Adrenal gland (tissue), 5 donors: ENCODE results near the gene ATP5MG.

Experiments used
- CTCF ChIP-seq, 6 experiments: fragments of 450-650 bp in 4 of 6; fragments of 200-600 bp in 2 of 6; sonication (generic) in 1 of 6; IDR thresholded peaks; 1 replicate in 5 of 6; 2 replicates in 1 of 6; pipeline versions ENCODE4 v1.5.1 to v1.8.0; 2016 to 2021; ENCODE audit warnings: antibody characterized with exemption in 6 of 6, mild to moderate bottlenecking in 2 of 6, moderate library complexity in 1 of 6
- POLR2A ChIP-seq, 2 donors: fragments of 450-650 bp; IDR thresholded peaks; one replicate each; pipeline ENCODE4 v1.6.1; 2017; ENCODE audit warnings: antibody characterized with exemption in 2 of 2, mild to moderate bottlenecking in 2 of 2, moderate library complexity in 1 of 2
- donor health status: DM: no; HTN: no; CAD: no.

DNA sequence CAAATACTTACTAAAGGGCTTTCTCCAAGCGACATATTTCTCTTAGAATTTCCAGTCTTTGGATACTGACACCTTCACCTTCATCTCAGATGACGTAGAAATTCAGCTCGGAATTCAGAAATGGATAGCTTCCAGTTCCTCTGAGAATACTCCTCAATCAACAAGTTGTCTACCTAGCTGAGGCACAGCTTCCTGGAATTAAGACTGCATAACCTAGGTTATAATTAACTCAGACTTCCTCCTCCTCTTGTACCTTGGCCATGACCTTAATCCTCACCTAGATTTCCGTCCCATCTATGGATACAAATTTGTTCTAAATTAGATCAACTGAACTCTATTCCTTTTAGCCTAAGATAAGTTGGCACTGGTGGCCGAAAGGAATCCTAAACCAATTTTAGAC, 17.4 kb downstream of the ATP5MG start:
- TF ChIP-seq CTCF (IDR thresholded peaks at IDR 0.05) (no peak), POLR2A (IDR thresholded peaks at IDR 0.05) (no peak)
